Measurements from ENCODE around the gene RHNO1.

RHNO1 gene

DNA sequence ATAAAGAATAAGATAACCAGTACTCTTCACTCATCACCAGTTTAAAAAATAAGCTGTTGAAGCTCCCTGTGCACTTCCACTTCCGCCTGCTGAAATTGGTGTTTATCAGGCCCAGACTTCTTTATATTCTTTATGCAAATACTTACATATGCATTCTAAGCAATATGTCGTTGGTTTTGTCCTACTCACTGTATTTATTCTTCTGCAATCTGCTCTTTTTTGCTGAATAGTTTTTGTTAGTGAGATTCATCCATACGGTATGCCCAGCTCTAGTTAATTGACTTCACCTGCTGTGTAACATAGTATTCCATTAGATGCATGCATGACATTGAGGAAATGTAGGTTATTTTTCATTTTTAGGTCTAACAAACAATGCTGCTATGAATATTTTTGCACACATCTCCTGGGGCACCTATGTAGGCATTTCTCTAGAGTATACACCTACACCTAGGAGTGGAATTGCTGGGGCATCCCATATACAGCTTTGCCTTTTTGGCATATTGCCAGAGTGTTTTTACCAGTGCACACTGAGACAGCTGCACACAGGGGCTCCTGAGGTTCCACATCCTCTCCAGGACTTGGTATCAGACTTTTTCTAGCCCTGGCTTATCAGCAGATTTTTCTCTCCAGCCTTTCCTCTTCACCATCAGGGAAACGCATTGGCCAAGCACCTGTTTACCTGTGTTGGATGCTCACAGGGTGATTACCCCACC lies 41.2 kb upstream of the RHNO1 start:
- no peak overlapping the region for H3K4me3 ChIP-seq (ENCODE audit: low read length)
- no peak for TF ChIP-seq CTCF (IDR thresholded peaks at IDR 0.05; ENCODE audit: insufficient read depth, low read depth, low read length, missing control alignments)
- DNase-seq (ENCODE audit: low read depth): no peak

GRCh38 chr12:2836574-2836973 lies 40.4 kb upstream of the RHNO1 start:
- DNase-seq (ENCODE audit: low read depth): no peak
- TF ChIP-seq CTCF (IDR thresholded peaks at IDR 0.05; ENCODE audit: insufficient read depth, low read depth, low read length, missing control alignments): no peak
- H3K4me3 ChIP-seq (ENCODE audit: low read length): no peak overlapping the region

- H3K4me3 ChIP-seq (ENCODE audit: low read length): no peak overlapping the region
- no peak for TF ChIP-seq CTCF (IDR thresholded peaks at IDR 0.05; ENCODE audit: insufficient read depth, low read depth, low read length, missing control alignments)
- DNase-seq (ENCODE audit: low read depth): no peak
These were observed 35.9 kb upstream of the RHNO1 start for GRCh38 chr12:2841056-2841650.

DNA sequence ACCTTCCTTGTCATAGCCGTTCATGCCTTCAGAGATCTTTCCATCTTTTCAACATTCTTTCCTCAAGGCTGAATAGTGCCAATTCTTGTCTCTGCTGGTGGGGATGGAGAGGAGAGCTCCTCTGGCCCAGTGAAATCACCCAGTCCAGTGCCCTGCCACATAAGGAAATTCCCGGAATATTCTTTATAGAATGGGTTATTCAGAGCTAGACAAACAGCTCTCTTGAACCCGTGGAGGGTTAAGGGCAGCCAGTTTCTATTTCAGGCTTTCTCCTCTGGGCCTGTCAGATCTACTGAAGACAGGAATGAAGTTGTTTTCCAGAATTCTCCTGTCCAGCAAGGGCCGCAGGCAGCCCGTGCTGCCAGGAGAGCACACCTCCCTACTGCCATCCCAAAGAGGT lies 34.1 kb upstream of the RHNO1 start:
- no peak for DNase-seq (ENCODE audit: low read depth)
- no peak overlapping the region for H3K4me3 ChIP-seq (ENCODE audit: low read length)
- no peak for TF ChIP-seq CTCF (IDR thresholded peaks at IDR 0.05; ENCODE audit: insufficient read depth, low read depth, low read length, missing control alignments)

DNA sequence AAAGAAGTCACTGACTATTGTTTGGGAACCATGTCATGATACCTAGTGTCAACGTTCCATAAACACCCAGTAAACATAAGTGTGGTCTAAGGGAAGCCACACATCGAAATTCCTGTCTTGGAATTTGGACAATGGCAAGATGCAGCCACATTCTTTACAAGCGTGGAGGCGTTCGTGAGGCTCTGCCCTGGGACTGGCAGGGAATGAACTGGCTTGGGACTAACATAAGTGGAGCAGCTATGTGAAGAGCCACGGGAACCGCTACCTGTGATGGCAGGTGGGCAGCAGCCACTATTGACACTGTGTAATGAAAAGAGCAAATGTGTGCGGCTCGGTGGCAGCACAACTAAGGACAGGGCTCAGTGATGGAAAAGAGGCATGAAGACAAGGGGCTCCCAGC lies 32.2 kb upstream of the RHNO1 start:
- DNase-seq (ENCODE audit: low read depth): no peak
- no peak overlapping the region for H3K4me3 ChIP-seq (ENCODE audit: low read length)
- TF ChIP-seq CTCF (IDR thresholded peaks at IDR 0.05; ENCODE audit: insufficient read depth, low read depth, low read length, missing control alignments): no peak

DNA sequence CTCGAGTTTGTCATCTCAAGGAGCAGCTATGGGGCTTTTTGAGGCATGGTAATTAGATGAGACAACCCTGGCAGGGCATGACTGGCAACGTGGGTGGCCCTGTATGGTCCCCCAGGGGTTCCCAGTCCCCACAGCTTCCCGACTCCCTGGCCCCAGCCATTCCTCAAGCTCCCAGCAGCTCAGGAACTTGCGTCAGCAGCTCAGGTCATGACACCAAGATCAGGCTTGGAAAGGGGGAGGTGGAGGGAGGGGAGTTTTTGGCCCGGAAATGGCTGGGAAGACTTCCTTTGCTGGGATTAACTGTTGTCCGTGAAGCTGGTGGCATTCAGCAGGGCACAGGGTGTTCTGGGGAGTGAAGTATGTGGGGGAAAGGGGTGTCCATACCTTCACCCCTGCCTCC lies 31.7 kb upstream of the RHNO1 start:
- H3K4me3 ChIP-seq (ENCODE audit: low read length): no peak overlapping the region
- no peak for TF ChIP-seq CTCF (IDR thresholded peaks at IDR 0.05; ENCODE audit: insufficient read depth, low read depth, low read length, missing control alignments)
- DNase-seq (ENCODE audit: low read depth): no peak

DNA sequence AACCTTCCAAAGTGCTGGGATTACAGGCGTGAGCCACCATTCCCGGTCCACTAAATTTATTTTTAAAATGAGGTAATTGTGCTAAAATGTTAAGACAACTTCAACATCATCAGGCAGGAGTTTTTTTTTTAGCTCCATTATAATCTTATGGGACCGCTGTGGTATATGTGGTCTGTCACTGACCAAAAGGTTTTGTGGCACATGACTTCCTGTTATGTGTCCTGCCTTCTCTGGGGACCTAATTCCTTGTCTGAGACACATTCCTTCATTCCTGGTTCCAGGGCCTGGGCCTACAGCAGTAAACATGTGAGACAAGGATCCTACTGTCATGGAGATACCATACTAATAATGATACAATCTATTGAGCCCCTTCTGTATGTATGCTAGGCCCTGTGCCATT lies 25.1 kb upstream of the RHNO1 start:
- H3K4me3 ChIP-seq (ENCODE audit: low read length): no peak overlapping the region
- no peak for TF ChIP-seq CTCF (IDR thresholded peaks at IDR 0.05; ENCODE audit: insufficient read depth, low read depth, low read length, missing control alignments)
- DNase-seq (ENCODE audit: low read depth): no peak

Measured in epithelial cell of esophagus (primary cell).